ENCODE results near the gene TEX55. TPM values are rescaled to one million over a fixed set of nuclear protein-coding genes. Genes with fewer than 3 reads are reported as not detected.

Gene TEX55
- total RNA-seq, 2 experiments from 2014 or later, result not detected

GRCh38 chr3:119195911-119196310 is 49.9 kb downstream of the TEX55 start:
- no peak overlapping the region for H3K27ac ChIP-seq (ENCODE audit: low read depth in 1 of 2, low read length in 2 of 2)
- no peaks in the 10 kb centered on the region for H3K36me3 Mint-ChIP-seq (ENCODE audit: low read depth)
- ChIA-PET CTCF (no interaction called here), POLR2A (interaction anchor here (0.8 kb wide), 1 partner anchor 44 kb away, joined by 3 read pairs; the partner anchor contains the start of gene B4GALT4)
- no peaks in the 10 kb centered on the region for H3K4me1 ChIP-seq (ENCODE audit: insufficient read depth, low read length)
- H3K4me1 Mint-ChIP-seq (ENCODE audit: low read depth), result no peaks in the 10 kb centered on the region
- H3K9me3 Mint-ChIP-seq, result no peaks in the 10 kb centered on the region
- DNase-seq, result no peak
- H3K9me3 ChIP-seq (ENCODE audit: control insufficient read depth in 1 of 2, insufficient read depth in 1 of 2, low read length in 2 of 2), result no peaks in the 10 kb centered on the region
- peaks cover 5% of the 10 kb centered on the region for H3K27me3 Mint-ChIP-seq
- H3K4me3 Mint-ChIP-seq, result no peak overlapping the region
- no peaks in the 10 kb centered on the region for H3K27me3 ChIP-seq (ENCODE audit: control insufficient read depth in 1 of 2, insufficient read depth in 2 of 2, low read length in 2 of 2)
- no peak overlapping the region for H3K27ac Mint-ChIP-seq
- H3K4me3 ChIP-seq (ENCODE audit: low read length), result no peak overlapping the region
- ATAC-seq (ENCODE audit: poor library complexity), result no peak
- no peaks in the 10 kb centered on the region for H3K36me3 ChIP-seq (ENCODE audit: insufficient read depth, low read length)
- intact Hi-C loops (cut with DNase I, micrococcal nuclease), result no loop called here
- no peak for TF ChIP-seq CTCF (IDR thresholded peaks at IDR 0.05)

Other genes with a start within 250 kb of the TEX55 start
- under 1 TPM; 0.53 to 0.58 TPM for gene IGSF11, start 111.3 kb upstream of the TEX55 start, total RNA-seq
- gene UPK1B, start 27.4 kb downstream of the TEX55 start, total RNA-seq, result not detected
- 10 to 100 TPM; 26.2 to 29.5 TPM for gene B4GALT4, start 94.7 kb downstream of the TEX55 start, total RNA-seq
- gene ARHGAP31, start 148.2 kb downstream of the TEX55 start, total RNA-seq, result 1 to 10 TPM; 2.4 to 2.9 TPM